Heart left ventricle (tissue), 16 donors: Measurements from ENCODE around the gene NALCN. TPM values are rescaled to one million over a fixed set of nuclear protein-coding genes. Genes with fewer than 3 reads are reported as not detected.

Experiments
- ATAC-seq, 4 donors: fragments of 200-7000 bp; cut with Tn5 transposase; one replicate each; pipeline ENCODE4 v1.9.1; 2020 to 2022; ENCODE audit warnings: moderate library complexity in 4 of 4, mild to moderate bottlenecking in 3 of 4, moderate number of reproducible peaks in 1 of 4
- DNase-seq, 5 donors: peaks; one replicate each; pipeline ENCODE4 v3.0.0-alpha.2; 2020
- H3K27ac ChIP-seq, 12 donors: fragments of 200-600 bp; sonication (generic) in 4 of 12; one replicate each; pipeline versions ENCODE4 v1.5.0 to v1.8.0; 2016 to 2022; ENCODE audit warnings: mild to moderate bottlenecking in 2 of 12
- H3K27me3 ChIP-seq, 9 donors: fragments of 200-600 bp; sonication (generic) in 2 of 9; one replicate each; pipeline versions ENCODE4 v1.5.1 to v1.8.0; 2016 to 2022; ENCODE audit warnings: mild to moderate bottlenecking in 3 of 9
- H3K36me3 ChIP-seq, 9 donors: fragments of 200-600 bp; sonication (generic) in 2 of 9; one replicate each; pipeline versions ENCODE4 v1.5.0 to v1.8.0; 2018 to 2022; ENCODE audit warnings: mild to moderate bottlenecking in 2 of 9
- H3K4me1 ChIP-seq, 12 donors: fragments of 200-600 bp; sonication (generic) in 4 of 12; one replicate each; pipeline versions ENCODE4 v1.5.0 to v1.8.0; 2016 to 2022; ENCODE audit warnings: mild to moderate bottlenecking in 3 of 12
- H3K4me3 ChIP-seq, 12 donors: fragments of 200-600 bp; sonication (generic) in 4 of 12; one replicate each; pipeline versions ENCODE4 v1.5.0 to v1.8.0; 2017 to 2022; ENCODE audit warnings: mild to moderate bottlenecking in 9 of 12, moderate library complexity in 4 of 12
- H3K9me3 ChIP-seq, 12 donors: fragments of 200-600 bp; sonication (generic) in 4 of 12; one replicate each; pipeline versions ENCODE4 v1.5.0 to v1.8.0; 2016 to 2022; ENCODE audit warnings: mild to moderate bottlenecking in 1 of 12
- CTCF ChIP-seq, 12 donors: fragments of 200-600 bp; sonication (generic) in 4 of 12; IDR thresholded peaks; one replicate each; pipeline versions ENCODE4 v1.5.0 to v1.8.0; 2018 to 2022; ENCODE audit warnings: antibody characterized with exemption in 12 of 12, mild to moderate bottlenecking in 5 of 12
- POLR2A ChIP-seq, 2 donors: fragments of 450-650 bp; IDR thresholded peaks; one replicate each; pipeline ENCODE4 v1.6.1; 2017; ENCODE audit warnings: antibody characterized with exemption in 2 of 2, mild to moderate bottlenecking in 2 of 2, moderate library complexity in 2 of 2
- WGBS, 4 donors: extraction: QIAGEN DNeasy Blood & Tissue Kit in 2 of 4; methylation state at CpG; one replicate each; pipeline versions ENCODE4 v1.1.5 to v1.1.7; 2013 to 2018; 5-methylcytosine and 5-hydroxymethylcytosine counted together
- intact Hi-C, 10 donors: fragments of 100-400 bp; cut with DNase I; formaldehyde crosslinking; loops; one replicate each; pipeline versions ENCODE4 v1.11.1 to v1.14.2; 2022
- polyA plus RNA-seq, 2 donors: library from polyadenylated mRNA; stranded (reverse); fragments of 200-250 nt; gene quantifications; one replicate each; pipeline ENCODE4 v1.2.3, GENCODE V29; 2013
- total RNA-seq, 9 donors: library from RNA; depleted of rRNA in 2 of 9; stranded (reverse); fragments of >200 nt in 2 of 9; fragmentation: NEBNext Ultra II Directional in 3 of 9; extraction: Animal tissue kit (Norgen Biotek cat#: 25700) in 3 of 9; gene quantifications; one replicate each; pipeline versions ENCODE4 v1.1.0 to v1.2.4, GENCODE V29; 2016 to 2023
- donor health status: ischemic (EF 13 %, LVEDD 7.1; RV severe dilation, severe dysfunction).
- donor health status: healthy with polysubstance abuse.
- donor health status: DM: no; HTN: yes; CAD: no.
- donor health status: DM: no; HTN: no; CAD: no.
- donor health status: ischemic (EF 25% LVEDD 6.9; RV normal size, moderate dysfunction).
- donor health status: ischemic (EF 25% LVEDD 5.7; RV mildly dilated, moderate dysfunction).
- donor health status: healthy.
- donor health status: DM: yes; HTN: yes; CAD: no.
- donor health status: ischemic (EF 35%, LVEDD 5.7; RV mildly dilated, moderate dysfunction).
- donor health status: nonischemic (EF 11% LVEDD 7.7; RV severe dilation, severe dysfunction).
- donor health status: DM: yes; HTN: yes; CAD: no.
- donor health status: PGD.
- donor health status: ischemic (EF 29% LVEDD 5.4; RV normal size, mild dysfunction).
- donor health status: nonischemic (EF 23%, LVEDD 6.1; RV moderate dilation, normal function).

The NALCN gene
- total and polyA plus RNA-seq, 11 donors: 1.9 to 11.4 (median 6.8) TPM; not detected in 1

GRCh38 chr13:101298517-101298916 lies 117.8 kb downstream of the NALCN start:
- ATAC-seq (no peak), DNase-seq (no peak)
- Histone ChIP-seq H3K4me1 (no peaks in the 10 kb centered on the region), H3K4me3 (no peak overlapping the region), H3K27me3 (no peaks in the 10 kb centered on the region), H3K9me3 (no peaks in the 10 kb centered on the region), H3K36me3 (no peaks in the 10 kb centered on the region), H3K27ac (no peak overlapping the region)
- intact Hi-C loops: no loop called here
- 80 to 86% (median 83%) methylated on average over 4 of the region's 4 CpGs for WGBS, 4 donors
- TF ChIP-seq CTCF (IDR thresholded peaks at IDR 0.05): no peak
- TF ChIP-seq POLR2A (IDR thresholded peaks at IDR 0.05): no peak

DNA sequence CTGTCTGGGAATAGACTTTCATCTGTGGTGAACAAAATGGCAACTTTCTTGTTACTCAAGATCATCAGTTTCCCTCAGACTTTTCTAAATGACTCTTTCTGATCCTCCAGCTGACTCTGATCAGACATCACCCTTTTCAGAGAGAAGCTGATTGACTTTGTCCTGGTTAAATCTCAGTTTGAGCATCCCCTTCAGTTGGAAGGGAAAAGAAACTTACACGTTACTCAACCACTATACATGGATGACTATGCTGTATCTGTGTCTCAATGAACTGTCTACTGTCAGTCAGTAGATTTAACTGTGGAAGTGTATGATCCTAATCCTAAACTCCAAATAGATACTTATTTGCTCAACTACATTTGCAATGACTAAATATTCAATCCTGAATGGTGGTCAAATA lies 118.5 kb downstream of the NALCN start:
- H3K4me3 ChIP-seq: no peak overlapping the region
- H3K9me3 ChIP-seq: no peaks in the 10 kb centered on the region
- no peaks in the 10 kb centered on the region for H3K4me1 ChIP-seq
- no peaks in the 10 kb centered on the region for H3K27me3 ChIP-seq
- ATAC-seq (no peak), DNase-seq (no peak)
- intact Hi-C loops: no loop called here
- H3K27ac ChIP-seq: no peak overlapping the region
- 79 to 100% (median 82%) methylated on average over 1 of the region's 1 CpG for WGBS, 4 donors
- no peaks in the 10 kb centered on the region for H3K36me3 ChIP-seq
- no peak for TF ChIP-seq CTCF (IDR thresholded peaks at IDR 0.05)
- TF ChIP-seq POLR2A (IDR thresholded peaks at IDR 0.05): no peak

DNA sequence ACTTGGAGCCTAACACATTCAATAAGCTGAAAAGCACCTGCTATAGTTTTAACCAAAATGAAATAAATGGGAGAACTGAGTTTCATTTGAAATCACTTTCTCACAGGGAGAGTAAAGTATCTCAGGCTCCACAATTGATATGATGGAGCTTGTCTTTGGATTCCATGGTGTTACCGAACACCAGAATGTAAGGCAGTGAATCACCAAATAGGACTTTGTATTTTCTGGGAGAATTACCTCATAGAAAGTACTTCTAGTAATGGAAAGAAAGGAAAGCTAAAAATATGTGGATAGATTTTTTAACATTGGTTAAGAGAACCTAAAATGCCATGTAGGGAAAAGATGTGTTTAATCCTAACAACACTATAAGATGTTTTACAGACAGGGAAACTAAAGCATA lies 123.6 kb downstream of the NALCN start:
- no peak for TF ChIP-seq CTCF (IDR thresholded peaks at IDR 0.05)
- TF ChIP-seq POLR2A (IDR thresholded peaks at IDR 0.05): no peak
- no peak overlapping the region for H3K27ac ChIP-seq
- 83 to 88% (median 86%) methylated on average over 1 of the region's 1 CpG for WGBS, 4 donors

DNA sequence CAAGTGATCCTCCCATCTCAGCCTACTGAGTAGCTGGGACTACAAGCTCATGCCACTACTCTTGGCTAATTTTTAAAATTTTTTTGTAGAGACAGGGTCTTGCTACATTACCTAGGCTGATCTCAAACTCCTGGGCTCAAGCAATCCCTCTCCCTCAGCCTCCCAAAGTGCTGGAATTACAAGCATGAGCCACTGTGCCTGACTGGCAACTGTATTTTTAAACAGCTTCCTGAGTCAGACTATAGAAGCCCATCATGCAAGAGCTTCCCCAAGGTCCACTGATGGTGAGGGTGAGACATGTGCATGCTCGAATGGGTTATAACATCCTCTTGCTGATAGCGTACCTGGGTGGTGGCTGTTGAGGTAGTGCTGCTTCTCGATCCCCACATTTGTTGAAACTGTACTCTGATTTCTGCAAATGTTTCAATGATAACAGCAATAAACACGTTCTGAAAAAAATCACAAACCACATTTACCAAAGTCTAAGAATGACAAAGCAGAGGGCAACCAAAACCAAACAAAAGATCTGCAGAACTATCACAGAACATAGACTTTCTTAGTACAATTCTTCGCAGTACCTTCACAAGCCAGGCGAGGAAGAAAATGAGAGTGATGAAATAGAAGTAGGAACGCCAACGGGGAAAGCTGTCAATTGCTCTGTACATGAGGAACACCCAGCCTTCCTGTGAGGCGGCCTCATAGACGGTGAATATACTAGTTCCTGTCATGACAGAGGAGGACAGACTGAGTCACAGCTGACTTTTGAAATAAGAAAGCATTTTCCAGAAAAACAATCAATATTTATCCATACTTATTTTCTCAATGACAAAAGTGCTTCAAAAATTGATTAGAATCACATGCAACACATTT lies 124.4 kb downstream of the NALCN start:
- WGBS, 4 donors: 71 to 77% (median 77%) methylated on average over 10 of the region's 10 CpGs
- TF ChIP-seq CTCF (IDR thresholded peaks at IDR 0.05) (no peak), POLR2A (IDR thresholded peaks at IDR 0.05) (no peak)
- Histone ChIP-seq H3K4me3 (no peak overlapping the region), H3K36me3 (no peaks in the 10 kb centered on the region), H3K27ac (no peak overlapping the region), H3K9me3 (no peaks in the 10 kb centered on the region), H3K4me1 (no peaks in the 10 kb centered on the region), H3K27me3 (no peaks in the 10 kb centered on the region)
- ATAC-seq (no peak), DNase-seq (no peak)
- intact Hi-C loops: no loop called here

More for the DNA sequence above, 123.6 kb downstream of the NALCN start:
- no peak for DNase-seq
- no peaks in the 10 kb centered on the region for H3K36me3 ChIP-seq
- no peaks in the 10 kb centered on the region for H3K9me3 ChIP-seq
- H3K4me3 ChIP-seq: no peak overlapping the region
- H3K4me1 ChIP-seq: no peaks in the 10 kb centered on the region
- ATAC-seq: no peak
- no peaks in the 10 kb centered on the region for H3K27me3 ChIP-seq
- intact Hi-C loops: no loop called here
